Dermis microvascular lymphatic vessel endothelial cell (primary cell): ENCODE measurements around the gene RIMOC1. TPM values are rescaled to one million over a fixed set of nuclear protein-coding genes. Genes with fewer than 3 reads are reported as not detected.
"Not testable (repeated sequence)": the region's sequence is repeated elsewhere in the genome, so short reads cannot be mapped to it uniquely, and the experiment has no call there.

ENCODE experiments used
- DNase-seq, 2 donors: peaks; one replicate each; pipeline versions ENCODE4 v3.0.0 to v3.0.0-alpha.2; 2010; ENCODE audit warnings: low read depth in 2 of 2
- total RNA-seq: library from RNA; depleted of rRNA; stranded (reverse); fragments of >200 nt; gene quantifications from 2 replicates; pipeline ENCODE4 v1.2.1, GENCODE V29; 2014

The RIMOC1 gene
- total RNA-seq, 1 donor from 2014 or later: 10.1 TPM

DNA sequence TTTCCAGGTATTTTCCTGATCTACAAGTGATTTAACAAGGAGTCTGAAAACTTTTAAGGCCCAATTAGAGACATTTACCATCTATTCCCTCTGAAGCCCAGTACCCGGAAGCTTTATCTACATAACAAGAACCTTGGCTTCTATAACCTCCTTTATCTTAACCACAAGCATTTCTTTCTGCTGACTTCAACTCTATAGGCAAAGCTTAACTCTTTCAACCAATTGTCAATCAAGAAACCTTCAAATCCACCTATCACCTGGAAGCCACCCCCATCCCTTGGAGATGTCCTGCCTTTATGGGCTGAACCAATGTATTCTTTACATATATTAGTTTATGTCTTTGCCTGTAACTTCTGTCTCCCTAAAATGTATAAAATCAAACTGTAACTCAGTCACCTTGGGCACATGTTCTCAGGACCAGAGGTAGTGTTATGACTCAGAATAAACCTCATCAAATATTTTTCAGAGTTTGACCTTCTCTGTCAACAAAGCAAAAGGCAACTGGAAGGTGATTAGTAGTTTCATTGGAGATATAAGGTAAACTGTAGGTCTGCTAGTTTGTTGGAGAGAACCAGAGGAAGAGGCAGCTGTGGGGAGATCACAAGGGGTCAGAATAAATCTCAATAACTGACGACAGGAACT lies 13.0 kb upstream of the RIMOC1 start:
- no peak for DNase-seq

DNA sequence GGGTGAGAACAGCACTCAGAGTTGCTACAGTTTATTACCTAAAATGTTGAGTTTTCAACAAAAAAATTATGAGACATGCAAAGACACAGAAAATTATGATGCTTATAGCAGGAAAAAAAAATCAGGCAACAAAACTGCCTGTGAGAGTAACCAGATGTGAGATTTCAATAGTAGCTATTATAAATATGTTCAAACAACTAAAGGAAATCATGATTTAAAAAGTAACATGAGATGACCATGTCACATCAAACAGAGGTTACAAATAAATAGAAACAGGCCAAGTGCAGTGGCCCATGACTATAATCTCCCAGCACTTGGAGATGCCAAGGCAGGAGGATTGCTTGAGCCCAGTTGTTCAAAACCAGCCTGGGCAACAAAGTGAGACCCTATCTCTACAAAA lies 12.1 kb upstream of the RIMOC1 start:
- no peak for DNase-seq

DNA sequence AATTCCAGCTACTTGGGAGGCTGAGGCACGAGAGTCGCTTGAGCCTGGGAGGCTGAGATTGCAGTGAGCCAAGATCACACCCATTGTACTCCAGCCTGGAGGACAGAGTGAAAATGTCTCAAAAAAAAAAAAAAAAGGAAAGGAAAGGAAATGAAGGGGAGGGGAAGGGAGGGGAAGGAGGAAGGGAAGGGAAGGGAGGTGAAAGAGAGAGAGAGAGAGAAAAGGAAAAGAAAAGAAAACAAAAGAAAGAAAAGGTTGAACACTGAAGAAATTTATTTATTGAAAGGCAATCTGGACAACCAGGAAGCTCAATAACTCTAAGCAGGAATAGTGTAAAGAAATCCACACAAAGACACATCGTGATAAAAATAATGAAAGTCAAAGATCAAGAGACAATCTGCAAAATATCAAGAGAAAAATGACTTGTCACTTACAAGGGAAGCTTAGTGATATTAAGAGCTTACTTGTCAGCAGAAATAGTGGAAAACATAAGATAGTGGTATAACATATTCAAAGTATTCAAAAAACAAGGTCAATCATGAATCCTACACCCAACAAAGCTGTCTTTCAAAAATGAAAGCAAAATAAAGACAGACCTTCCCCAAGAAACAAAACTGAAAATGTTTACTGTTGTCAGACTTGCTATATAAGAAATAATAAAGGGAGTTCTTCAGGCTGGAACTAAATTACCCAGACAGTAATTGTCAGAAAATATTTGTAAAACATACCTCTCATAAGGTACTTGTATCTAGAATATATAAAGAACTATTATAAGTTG lies 10.9 kb upstream of the RIMOC1 start:
- no peak for DNase-seq

DNA sequence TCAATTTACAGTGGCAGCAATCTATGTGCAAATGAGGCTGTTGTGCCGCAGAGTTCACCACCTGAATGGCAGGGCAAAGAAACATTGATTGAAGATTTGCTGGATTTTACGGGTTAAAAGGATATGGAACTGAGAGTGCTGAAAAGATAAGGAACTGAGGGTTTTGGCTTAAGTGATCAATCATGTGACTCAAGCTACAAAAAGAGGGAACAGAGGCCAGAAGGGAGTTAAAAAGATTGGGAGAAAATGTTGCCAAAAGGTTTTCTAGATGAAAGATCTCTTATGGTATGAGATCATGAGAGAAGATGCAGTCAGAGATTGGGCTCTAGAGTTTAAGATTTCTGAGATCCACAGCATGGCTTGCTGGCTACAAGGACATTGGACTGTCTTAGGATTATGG lies 7.9 kb upstream of the RIMOC1 start:
- no peak for DNase-seq

DNA sequence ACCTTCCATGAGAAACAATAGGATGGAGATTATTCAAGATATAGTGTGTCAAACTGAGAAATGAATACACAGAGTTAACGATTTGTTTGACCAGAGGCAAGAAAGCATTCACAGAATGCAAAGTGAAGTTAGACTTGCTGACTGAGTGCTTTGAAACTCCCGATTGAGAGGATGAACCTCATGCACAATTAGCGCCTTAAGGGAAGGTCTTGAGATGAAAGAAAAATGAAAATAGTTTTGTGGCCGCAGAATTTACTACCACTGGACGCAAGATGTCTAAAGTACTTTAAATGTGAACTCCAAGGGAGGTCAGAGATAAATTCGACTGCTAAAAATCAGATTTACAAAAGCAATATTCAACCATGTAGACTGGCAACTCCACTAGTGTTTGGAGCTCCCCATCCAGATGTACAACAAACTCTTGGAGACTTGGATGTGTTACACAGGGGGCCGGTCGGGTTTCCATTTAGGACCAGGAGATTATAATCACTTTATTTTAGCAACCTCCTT lies 707 bp upstream of the RIMOC1 start:
- no peak for DNase-seq

DNA sequence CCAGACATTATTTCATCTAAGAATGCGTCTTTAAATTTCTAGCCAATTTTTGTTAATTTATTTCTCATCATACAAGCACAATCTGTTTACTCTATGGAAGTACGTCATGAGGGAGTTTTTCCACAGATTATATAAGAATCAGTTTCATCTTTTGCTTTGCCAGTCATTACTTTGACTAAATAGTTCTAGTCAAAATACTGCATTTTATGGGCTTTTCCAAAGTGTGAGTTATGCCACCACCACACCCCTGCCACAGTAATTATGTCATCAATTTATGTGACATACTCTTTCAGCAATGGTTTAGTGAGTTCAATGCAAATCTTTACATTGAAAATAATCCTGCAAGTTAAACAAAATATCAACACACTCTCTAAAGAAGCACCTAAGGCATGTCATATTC lies 2.0 kb downstream of the RIMOC1 start:
- no peak for DNase-seq

DNA sequence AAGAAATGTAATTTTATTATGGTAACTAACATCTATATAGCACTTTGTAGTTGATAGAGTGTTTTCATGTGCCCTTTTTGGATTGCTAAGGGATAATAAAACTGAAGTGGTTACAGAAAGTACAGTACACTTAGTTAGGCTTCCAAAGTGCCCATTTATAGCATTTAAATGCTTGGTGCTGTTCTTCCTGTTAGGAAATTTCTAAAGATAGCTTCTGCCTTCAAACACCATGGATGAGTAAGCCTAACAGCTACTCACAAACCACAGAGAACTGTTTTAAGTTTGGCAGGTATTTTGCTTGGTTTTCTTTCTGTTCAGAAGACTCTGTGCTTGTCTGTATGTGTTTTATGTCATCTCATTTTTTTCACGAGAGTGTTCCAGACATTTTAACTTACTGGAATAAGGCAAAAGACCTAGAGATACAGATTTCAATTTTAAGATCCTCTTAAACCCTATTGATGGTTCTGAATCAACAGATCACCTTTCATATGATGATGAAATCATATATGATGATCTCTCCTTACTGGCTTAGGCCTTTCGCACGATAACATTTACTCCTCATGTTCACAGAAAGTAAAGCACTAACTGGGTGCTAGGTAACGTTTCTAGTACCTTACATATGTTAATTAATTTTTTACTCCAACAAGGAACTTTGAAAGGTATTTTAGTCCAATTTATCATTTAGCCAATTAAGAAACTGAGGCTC lies 4.4 kb downstream of the RIMOC1 start:
- peak in 1 of 2 donors; percentile 6 for DNase-seq

DNA sequence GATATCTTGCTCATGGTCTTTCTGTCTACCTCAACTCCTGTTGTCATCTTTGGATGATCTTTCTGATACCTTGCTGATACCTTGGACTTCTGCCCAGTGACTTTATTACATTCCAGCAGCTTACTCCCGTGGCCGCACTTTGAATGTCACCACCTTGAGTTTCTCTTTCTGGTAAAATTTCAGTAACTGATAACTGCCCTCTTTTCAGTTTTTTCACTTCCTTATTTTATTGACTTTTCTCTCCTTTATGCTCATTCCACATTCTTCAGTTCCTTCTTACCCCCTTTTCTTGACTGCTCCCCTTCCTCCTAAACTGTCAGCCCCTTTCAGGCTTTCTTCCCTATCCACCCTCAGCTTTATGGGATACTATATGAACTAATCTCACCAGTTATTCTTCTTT lies 14.0 kb downstream of the RIMOC1 start:
- no peak for DNase-seq

DNA sequence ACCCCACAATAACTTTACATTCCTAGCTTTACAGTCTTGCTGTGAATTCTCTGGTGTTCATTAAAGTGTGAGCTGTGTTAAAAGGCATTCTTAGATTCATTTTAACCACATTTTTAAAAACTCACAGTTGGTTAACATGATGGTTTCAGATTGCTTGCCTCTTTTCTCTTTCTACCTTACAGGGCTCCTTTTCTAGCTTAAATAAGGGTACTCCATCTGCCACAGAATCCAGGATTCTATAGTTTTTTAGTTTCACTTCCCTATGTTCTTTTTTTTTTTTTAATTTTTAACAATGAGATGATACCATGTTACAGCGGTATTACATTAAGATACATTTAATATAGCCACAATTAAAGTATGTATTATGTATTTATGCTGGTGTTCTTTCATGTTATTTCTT lies 17.0 kb downstream of the RIMOC1 start:
- no peak for DNase-seq

DNA sequence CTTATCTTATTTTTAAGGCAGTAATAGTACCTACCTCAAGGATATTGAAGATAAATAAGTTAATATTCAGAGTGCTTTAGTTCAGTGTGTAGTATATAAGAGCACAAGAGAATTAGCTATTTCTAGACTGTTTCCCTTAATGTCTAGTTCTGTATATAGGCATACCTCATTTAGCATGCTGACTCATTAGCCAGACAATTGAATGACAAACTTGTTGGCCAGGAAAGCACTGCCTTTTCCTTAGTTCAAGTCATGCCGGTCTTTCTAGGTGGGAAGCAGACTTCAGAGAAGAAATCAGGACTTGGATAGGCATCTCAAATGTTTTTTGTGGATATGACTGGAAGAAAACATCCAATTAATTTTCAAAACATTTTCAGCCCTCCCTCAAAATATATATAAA lies 17.7 kb downstream of the RIMOC1 start:
- peak in 1 of 2 donors; percentile 94 for DNase-seq

DNA sequence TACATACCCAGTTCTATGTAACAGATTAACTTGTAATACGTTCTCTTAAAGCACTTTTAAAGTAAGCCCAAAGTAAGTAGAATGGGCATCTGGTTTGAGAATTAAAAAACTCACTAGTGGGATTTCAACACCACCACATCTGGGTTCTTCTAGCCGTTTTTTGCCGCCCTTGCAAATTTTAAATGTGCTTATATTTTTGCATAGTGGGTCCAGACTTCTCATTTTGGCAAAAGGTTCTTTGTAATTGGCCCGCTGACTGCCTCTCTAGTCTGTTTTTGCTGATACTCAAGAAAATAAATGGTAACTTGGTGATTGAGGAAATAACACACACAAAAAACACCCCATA lies 20.4 kb downstream of the RIMOC1 start:
- DNase-seq: no peak

DNA sequence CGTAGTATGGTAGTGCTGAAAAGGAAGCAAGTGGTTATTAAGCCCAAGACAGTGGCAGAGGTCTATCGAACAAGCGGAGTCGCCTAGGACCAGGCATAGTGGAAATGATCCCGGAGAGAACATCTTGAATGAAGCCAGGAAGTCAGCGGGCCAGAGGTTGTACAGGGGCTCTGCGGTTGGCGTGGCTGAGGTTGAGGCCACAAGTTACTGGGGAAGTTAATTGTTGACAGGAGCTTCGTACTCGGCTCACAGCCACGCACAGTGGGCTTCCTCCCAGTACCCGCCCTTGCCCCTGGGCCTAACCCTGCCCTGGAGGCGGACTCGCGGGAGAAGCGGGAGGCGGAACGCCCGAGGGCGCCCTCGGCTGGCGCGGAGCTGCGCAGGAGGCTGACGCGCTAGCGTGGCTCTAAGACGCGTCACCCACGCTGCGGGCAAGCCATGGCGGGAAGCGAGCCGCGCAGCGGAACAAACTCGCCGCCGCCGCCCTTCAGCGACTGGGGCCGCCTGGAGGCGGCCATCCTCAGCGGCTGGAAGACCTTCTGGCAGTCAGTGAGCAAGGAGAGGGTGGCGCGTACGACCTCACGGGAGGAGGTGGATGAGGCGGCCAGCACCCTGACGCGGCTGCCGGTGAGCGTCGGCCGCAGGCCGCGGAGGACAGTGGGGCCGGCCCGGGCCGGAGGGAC lies 20.9 kb downstream of the RIMOC1 start, which contains the start of gene FBXO4:
TSS of gene FBXO4 (plus strand) at position 410 of the 683 bp plus-strand sequence. CDS start at position 439, 29 bp downstream.
- peak; percentile 58 to 87 for DNase-seq

DNA sequence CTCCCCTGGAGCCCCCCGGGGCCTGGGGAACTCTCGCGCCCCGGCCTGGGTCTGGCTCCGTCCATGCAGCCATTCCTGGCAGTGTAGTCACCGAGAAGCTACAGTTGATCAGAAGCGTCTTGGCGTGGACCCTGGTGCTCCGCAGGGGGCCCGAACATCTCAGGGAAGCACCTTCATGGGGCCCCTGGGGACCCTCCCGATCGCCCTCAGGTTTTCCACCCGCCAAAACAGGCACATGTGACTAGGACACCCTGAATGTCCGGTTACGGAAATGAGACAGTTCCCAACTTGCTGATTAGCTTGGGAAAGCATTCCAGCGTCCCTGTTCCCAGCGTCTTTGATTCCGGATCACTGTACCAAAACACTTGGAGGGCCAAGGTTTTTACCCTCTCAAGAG lies 21.4 kb downstream of the RIMOC1 start:
- DNase-seq: peak in 1 of 2 donors; percentile 81

DNA sequence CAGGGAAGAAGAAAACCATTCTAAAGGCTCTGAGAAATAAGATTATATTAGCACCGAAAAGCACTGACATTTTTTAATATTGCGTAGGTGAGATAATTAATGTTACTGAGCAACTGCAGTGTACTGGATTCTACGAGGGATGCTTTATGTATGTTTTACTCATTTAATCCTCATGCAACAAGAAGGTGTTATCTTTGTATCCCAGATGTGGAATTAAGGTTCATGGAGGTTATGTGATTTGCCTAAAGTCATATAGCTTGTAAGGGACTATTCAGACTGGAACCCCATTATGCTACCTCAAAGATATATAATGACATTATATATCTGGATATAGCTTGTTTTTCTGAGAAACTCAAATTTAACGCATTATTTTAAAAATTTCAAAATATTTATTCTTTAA lies 23.5 kb downstream of the RIMOC1 start:
- no peak for DNase-seq

DNA sequence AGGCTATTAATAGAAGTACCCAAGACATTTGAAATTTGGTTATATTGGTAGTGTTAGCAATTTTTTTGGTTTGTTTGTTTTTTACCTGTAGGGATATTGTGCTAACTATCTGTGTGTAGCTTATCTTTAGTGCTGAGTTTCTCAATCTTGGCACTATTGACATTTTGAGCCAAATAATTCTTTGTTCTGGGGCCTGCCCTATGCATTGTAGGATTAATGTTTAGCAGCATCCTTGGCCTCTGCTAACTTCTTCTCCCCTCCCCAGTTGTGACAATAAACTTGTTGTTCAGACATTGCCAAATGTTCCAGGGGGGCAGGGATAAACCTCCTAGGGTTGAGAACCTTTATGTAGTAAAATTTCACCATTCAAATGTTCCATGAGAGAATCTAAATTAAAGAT lies 24.9 kb downstream of the RIMOC1 start:
- DNase-seq: no peak

DNA sequence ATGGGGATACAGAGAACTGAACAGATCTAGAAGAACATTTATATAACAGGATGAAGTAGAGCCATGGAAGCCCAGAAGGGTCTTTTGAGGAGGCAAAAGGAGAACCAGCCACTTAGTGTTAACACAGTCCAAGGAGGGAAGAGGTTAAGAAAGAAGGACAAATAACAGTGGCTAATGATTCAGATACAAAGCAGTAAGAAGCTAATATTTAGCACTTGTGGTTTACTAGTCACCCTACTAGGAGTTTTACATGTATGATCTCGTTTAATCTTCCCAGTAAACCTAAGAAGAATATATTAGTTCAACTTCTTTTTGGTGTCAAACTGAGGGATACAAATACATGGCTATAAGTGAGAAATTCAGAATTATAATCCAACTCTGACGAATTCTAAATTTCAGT lies 28.6 kb downstream of the RIMOC1 start:
- DNase-seq: no peak

DNA sequence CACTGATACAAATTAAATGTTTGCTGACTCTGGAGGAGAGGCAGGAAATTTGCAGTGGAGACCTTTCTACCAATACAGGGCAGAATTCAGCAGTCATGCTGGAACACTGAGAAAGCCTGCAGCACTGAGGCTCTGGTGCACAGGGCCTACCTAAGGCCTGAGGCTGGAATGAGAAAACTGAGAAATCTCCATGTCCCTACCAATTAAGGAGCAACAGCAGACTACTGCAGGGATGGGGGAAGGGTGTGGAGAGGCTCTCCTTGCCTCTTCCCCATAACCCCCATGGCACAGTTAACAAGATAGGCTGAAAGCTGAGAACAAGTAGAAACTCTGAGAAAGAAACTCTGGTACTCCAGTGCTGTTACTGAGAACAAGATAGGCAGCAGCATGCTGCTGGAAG lies 31.4 kb downstream of the RIMOC1 start:
- no peak for DNase-seq

DNA sequence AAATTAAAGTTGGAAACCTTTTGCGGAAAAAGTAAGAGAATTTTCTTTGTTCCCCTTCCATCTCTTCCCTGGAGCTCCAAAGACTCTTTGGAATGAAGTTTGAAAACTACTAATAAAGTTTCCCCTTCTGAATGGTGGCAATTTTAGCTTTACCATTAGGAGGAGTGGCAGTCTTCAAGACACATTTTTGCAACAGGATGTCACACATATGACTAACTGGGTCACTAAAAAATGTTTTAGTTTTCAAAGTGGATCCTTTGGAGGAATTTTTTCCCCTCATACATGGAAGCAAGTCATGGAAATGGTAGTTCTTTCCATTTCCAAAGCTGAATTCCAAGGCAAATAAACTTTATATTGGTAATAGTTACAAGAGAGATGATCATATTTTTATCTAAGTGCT lies 36.5 kb downstream of the RIMOC1 start:
- no peak for DNase-seq

DNA sequence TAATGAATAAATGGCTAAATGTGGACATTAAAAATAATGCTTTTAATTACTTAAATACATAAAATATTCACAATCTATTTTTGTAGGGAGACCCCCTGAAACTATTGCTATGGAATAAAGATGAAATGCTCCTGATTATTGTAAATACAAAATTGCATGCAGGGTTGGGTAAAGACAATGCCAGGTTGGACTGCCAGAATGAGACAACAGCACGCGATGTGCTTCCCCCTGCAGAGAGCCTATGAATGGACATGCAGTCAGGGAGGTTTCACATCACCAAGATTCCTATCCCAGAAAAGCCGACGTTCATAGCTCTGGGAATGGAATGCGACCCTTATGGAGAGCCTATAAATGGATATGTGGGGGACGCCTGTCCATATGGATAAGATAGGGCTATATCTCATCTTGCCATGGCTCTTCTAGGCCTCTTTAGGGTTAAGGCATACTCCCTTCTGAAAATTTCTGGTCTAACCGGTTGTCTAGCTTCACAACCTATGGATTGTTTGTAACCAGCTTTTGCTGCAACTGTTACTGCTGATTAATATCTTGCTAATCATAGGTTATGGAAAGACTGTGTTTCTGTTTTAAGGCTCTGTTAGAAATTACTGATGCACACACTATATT lies 41.3 kb downstream of the RIMOC1 start:
- not testable (repeated sequence) for DNase-seq

DNA sequence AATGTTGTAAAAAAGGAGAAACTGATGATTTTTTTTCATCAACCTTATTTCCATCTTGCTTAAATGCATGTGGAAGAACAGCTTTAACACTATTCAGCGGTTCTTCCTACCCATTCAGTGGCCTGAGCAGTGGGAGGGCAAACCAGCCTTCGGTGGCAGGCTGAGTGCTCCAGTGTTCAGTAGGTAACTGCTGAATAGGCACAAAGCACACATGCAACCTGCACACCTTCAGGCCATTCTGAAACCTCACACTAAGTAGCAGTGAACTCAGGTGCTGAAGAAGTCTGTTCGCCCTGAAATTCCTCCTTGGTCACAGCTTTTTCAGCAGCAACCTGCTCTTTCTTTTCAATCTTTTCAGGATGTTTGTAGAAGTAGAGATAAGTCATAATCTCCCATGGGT lies 47.1 kb downstream of the RIMOC1 start:
- DNase-seq: no peak
